ENCODE data around the gene NAV2.
"Not testable (repeated sequence)": the region's sequence is repeated elsewhere in the genome, so short reads cannot be mapped to it uniquely, and the experiment has no call there.

The NAV2 gene

GRCh38 chr11:20118209-20118608, 405.6 kb downstream of the NAV2 start:
- no peak for DNase-seq (ENCODE audit: low spot score in 2 of 2)
- in situ Hi-C loops (cut with MboI; ENCODE audit: low sequenced_read_pairs) = no loop called here
- Histone ChIP-seq H3K36me3 (replicated peaks) (no peaks in the 10 kb centered on the region), H3K4me1 (no peaks in the 10 kb centered on the region), H3K4me3 (no peak overlapping the region), H3K9me3 (no peaks in the 10 kb centered on the region), H3K27me3 (ENCODE audit: low read depth) (peaks cover 17% of the 10 kb centered on the region; the same call in 1 of the 2 replicates)

- H3K4me3 ChIP-seq = no peak overlapping the region
- in situ Hi-C loops (cut with MboI; ENCODE audit: low sequenced_read_pairs) = no loop called here
- H3K4me1 ChIP-seq = no peaks in the 10 kb centered on the region
- DNase-seq (ENCODE audit: low spot score in 2 of 2) = no peak
- H3K36me3 ChIP-seq (replicated peaks) = no peaks in the 10 kb centered on the region
- H3K9me3 ChIP-seq = no peaks in the 10 kb centered on the region
- peaks cover 19% of the 10 kb centered on the region; the same call in 1 of the 2 replicates for H3K27me3 ChIP-seq (ENCODE audit: low read depth)
These were observed 406.7 kb downstream of the NAV2 start for GRCh38 chr11:20119315-20119714.

- no peaks in the 10 kb centered on the region for H3K36me3 ChIP-seq (replicated peaks)
- in situ Hi-C loops (cut with MboI; ENCODE audit: low sequenced_read_pairs) = no loop called here
- DNase-seq (ENCODE audit: low spot score in 2 of 2) = no peak
These were observed 407.7 kb downstream of the NAV2 start for GRCh38 chr11:20120134-20120925.

GRCh38 chr11:20122131-20122530, 409.5 kb downstream of the NAV2 start:
- Histone ChIP-seq H3K27me3 (ENCODE audit: low read depth) (peaks cover 22% of the 10 kb centered on the region; the same call in 1 of the 2 replicates), H3K9me3 (no peaks in the 10 kb centered on the region), H3K4me3 (no peak overlapping the region), H3K36me3 (replicated peaks) (no peaks in the 10 kb centered on the region), H3K4me1 (no peaks in the 10 kb centered on the region)
- in situ Hi-C loops (cut with MboI; ENCODE audit: low sequenced_read_pairs) = no loop called here
- no peak for DNase-seq (ENCODE audit: low spot score in 2 of 2)

More at GRCh38 chr11:20120134-20120925, 407.7 kb downstream of the NAV2 start:
- H3K4me3 ChIP-seq = no peak overlapping the region
- no peaks in the 10 kb centered on the region for H3K4me1 ChIP-seq
- H3K27me3 ChIP-seq (ENCODE audit: low read depth) = peaks cover 21% of the 10 kb centered on the region; the same call in 1 of the 2 replicates
- no peaks in the 10 kb centered on the region for H3K9me3 ChIP-seq

- no peak for DNase-seq (ENCODE audit: low spot score in 2 of 2)
- in situ Hi-C loops (cut with MboI; ENCODE audit: low sequenced_read_pairs) = loop anchor here (5.0 to 25.0 kb wide), 4 partner anchors 179 to 564 kb away; no protein-coding TSS in a partner anchor
- H3K4me3 ChIP-seq = no peak overlapping the region
- H3K36me3 ChIP-seq (replicated peaks) = no peaks in the 10 kb centered on the region
- no peaks in the 10 kb centered on the region for H3K4me1 ChIP-seq
- peaks cover 12% of the 10 kb centered on the region; the same call in 1 of the 2 replicates for H3K27me3 ChIP-seq (ENCODE audit: low read depth)
- H3K9me3 ChIP-seq = no peaks in the 10 kb centered on the region
These were observed 413.3 kb downstream of the NAV2 start for GRCh38 chr11:20125927-20126326.

GRCh38 chr11:20126724-20127123, 414.1 kb downstream of the NAV2 start:
- no peaks in the 10 kb centered on the region for H3K9me3 ChIP-seq
- H3K4me3 ChIP-seq = no peak overlapping the region
- in situ Hi-C loops (cut with MboI; ENCODE audit: low sequenced_read_pairs) = loop anchor here (5.0 to 25.0 kb wide), 4 partner anchors 179 to 564 kb away; no protein-coding TSS in a partner anchor
- H3K36me3 ChIP-seq (replicated peaks) = no peaks in the 10 kb centered on the region
- no peaks in the 10 kb centered on the region for H3K4me1 ChIP-seq
- H3K27me3 ChIP-seq (ENCODE audit: low read depth) = peaks cover 6% of the 10 kb centered on the region; the same call in 1 of the 2 replicates
- no peak for DNase-seq (ENCODE audit: low spot score in 2 of 2)

- no peaks in the 10 kb centered on the region for H3K9me3 ChIP-seq
- H3K4me3 ChIP-seq = no peak overlapping the region
- 0 out of 2 replicates have a peak, but pooled peaks cover 6% of the 10 kb centered on the region for H3K27me3 ChIP-seq (ENCODE audit: low read depth)
- H3K4me1 ChIP-seq = no peaks in the 10 kb centered on the region
- no peaks in the 10 kb centered on the region for H3K36me3 ChIP-seq (replicated peaks)
- peak; percentile 44 to 90 for DNase-seq (ENCODE audit: low spot score in 2 of 2)
- in situ Hi-C loops (cut with MboI; ENCODE audit: low sequenced_read_pairs) = loop anchor here (5.0 to 25.0 kb wide), 4 partner anchors 181 to 566 kb away; no protein-coding TSS in a partner anchor
These were observed 415.3 kb downstream of the NAV2 start for GRCh38 chr11:20127671-20128527.

GRCh38 chr11:20128528-20128825, 415.8 kb downstream of the NAV2 start:
- H3K4me1 ChIP-seq; H3K9me3 ChIP-seq; H3K4me3 ChIP-seq; H3K27me3 ChIP-seq (ENCODE audit: low read depth); DNase-seq (ENCODE audit: low spot score in 2 of 2); H3K36me3 ChIP-seq (replicated peaks): not testable (repeated sequence)
- in situ Hi-C loops (cut with MboI; ENCODE audit: low sequenced_read_pairs) = loop anchor here (5.0 to 25.0 kb wide), 4 partner anchors 181 to 566 kb away; no protein-coding TSS in a partner anchor

GRCh38 chr11:20129665-20130064, 417.0 kb downstream of the NAV2 start:
- Histone ChIP-seq H3K9me3 (no peaks in the 10 kb centered on the region), H3K27me3 (ENCODE audit: low read depth) (0 out of 2 replicates have a peak, but pooled peaks cover 7% of the 10 kb centered on the region), H3K4me3 (no peak overlapping the region), H3K36me3 (replicated peaks) (no peaks in the 10 kb centered on the region), H3K4me1 (no peaks in the 10 kb centered on the region)
- DNase-seq (ENCODE audit: low spot score in 2 of 2) = no peak
- in situ Hi-C loops (cut with MboI; ENCODE audit: low sequenced_read_pairs) = loop anchor here (5.0 to 25.0 kb wide), 4 partner anchors 182 to 567 kb away; no protein-coding TSS in a partner anchor

GRCh38 chr11:20131788-20132666, 419.4 kb downstream of the NAV2 start:
- DNase-seq (ENCODE audit: low spot score in 2 of 2) = peak; percentile 54 to 78

GRCh38 chr11:20132667-20133039, 420.0 kb downstream of the NAV2 start:
- H3K27me3 ChIP-seq (ENCODE audit: low read depth) = 0 out of 2 replicates have a peak, but pooled peaks cover 4% of the 10 kb centered on the region
- no peaks in the 10 kb centered on the region for H3K36me3 ChIP-seq (replicated peaks)
- H3K4me1 ChIP-seq = no peaks in the 10 kb centered on the region
- no peaks in the 10 kb centered on the region for H3K9me3 ChIP-seq
- in situ Hi-C loops (cut with MboI; ENCODE audit: low sequenced_read_pairs) = loop anchor here (25.0 kb wide), 2 partner anchors 480 to 570 kb away; no protein-coding TSS in a partner anchor
- H3K4me3 ChIP-seq = no peak overlapping the region
- no peak for DNase-seq (ENCODE audit: low spot score in 2 of 2)

More at GRCh38 chr11:20131788-20132666, 419.4 kb downstream of the NAV2 start:
- Histone ChIP-seq H3K36me3 (replicated peaks) (no peaks in the 10 kb centered on the region), H3K4me3 (peak overlapping the region; percentile 8; the same call in 1 of the 2 replicates), H3K4me1 (no peaks in the 10 kb centered on the region), H3K9me3 (no peaks in the 10 kb centered on the region), H3K27me3 (ENCODE audit: low read depth) (0 out of 2 replicates have a peak, but pooled peaks cover 6% of the 10 kb centered on the region)
- in situ Hi-C loops (cut with MboI; ENCODE audit: low sequenced_read_pairs) = loop anchor here (25.0 kb wide), 2 partner anchors 480 to 570 kb away; no protein-coding TSS in a partner anchor

- in situ Hi-C loops (cut with MboI; ENCODE audit: low sequenced_read_pairs) = loop anchor here (25.0 kb wide), 2 partner anchors 477 to 573 kb away; no protein-coding TSS in a partner anchor
- DNase-seq (ENCODE audit: low spot score in 2 of 2) = no peak
- H3K9me3 ChIP-seq = no peaks in the 10 kb centered on the region
These were observed 422.5 kb downstream of the NAV2 start for GRCh38 chr11:20134991-20135736.

More at GRCh38 chr11:20134991-20135736, 422.5 kb downstream of the NAV2 start:
- no peaks in the 10 kb centered on the region for H3K4me1 ChIP-seq
- peaks cover 11% of the 10 kb centered on the region; the same call in 1 of the 2 replicates for H3K27me3 ChIP-seq (ENCODE audit: low read depth)
- no peak overlapping the region for H3K4me3 ChIP-seq
- H3K36me3 ChIP-seq (replicated peaks) = no peaks in the 10 kb centered on the region
